GM20000 (cell line): ENCODE measurements around the gene ALG1.
"Not testable (repeated sequence)": the region's sequence is repeated elsewhere in the genome, so short reads cannot be mapped to it uniquely, and the experiment has no call there.

Experiments
- DNase-seq: peaks from one replicate; pipeline ENCODE4 v3.0.0; 2012; ENCODE audit warnings: low spot score
- TF ChIP-seq, protein P1 (sequence below): IDR thresholded peaks from 2 replicates; pipeline ENCODE4 v1.5.1; 2012; ENCODE audit warnings: mild to moderate bottlenecking, control low read depth; ENCODE audit errors: extremely low read depth, missing control alignments

The ALG1 gene

DNA sequence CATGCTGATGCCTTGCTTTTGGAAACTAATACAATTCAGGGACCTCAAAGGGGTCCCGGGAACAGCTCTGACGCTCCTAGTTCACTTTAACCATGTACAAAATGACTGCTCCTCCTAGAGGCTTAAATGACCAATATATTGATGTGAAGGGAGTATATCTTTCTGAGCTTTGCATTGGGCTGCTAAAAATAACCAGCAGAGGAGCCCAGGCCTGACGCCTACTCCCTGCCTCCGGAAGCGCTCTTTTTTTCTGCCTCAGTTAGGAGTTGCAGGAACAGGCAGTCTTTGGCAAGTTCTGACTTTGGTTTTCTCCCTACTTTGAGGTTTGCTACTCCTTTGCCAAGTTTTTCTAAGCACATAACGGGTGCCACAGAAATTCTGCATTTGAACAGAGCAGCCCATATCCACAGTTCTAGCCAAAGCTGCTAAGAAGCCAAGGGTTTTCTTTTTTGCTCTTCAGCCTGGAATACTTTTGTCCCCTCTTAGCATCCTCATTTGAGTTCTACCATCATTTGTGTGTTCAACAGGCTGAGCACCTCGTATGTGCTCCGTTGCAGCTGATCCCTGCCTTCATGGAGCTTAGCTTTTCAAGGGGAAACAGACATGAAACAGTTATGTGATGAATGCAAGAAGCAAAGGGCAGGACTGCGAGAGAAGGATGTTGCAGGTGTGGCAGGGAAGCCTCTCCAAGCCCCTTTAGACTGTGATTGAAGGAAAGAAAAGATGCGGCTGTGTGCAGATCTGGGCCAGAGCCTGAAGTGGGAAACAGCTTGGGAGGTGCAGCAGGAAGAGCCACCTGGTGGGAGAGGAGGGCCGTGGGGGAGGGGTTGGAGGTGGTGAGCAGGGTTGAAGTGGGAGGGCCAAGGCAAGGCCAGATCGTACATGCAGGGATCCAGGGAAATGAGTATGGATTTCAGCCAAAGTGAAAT lies 35.2 kb upstream of the ALG1 start:
- TF ChIP-seq, protein P1, sequence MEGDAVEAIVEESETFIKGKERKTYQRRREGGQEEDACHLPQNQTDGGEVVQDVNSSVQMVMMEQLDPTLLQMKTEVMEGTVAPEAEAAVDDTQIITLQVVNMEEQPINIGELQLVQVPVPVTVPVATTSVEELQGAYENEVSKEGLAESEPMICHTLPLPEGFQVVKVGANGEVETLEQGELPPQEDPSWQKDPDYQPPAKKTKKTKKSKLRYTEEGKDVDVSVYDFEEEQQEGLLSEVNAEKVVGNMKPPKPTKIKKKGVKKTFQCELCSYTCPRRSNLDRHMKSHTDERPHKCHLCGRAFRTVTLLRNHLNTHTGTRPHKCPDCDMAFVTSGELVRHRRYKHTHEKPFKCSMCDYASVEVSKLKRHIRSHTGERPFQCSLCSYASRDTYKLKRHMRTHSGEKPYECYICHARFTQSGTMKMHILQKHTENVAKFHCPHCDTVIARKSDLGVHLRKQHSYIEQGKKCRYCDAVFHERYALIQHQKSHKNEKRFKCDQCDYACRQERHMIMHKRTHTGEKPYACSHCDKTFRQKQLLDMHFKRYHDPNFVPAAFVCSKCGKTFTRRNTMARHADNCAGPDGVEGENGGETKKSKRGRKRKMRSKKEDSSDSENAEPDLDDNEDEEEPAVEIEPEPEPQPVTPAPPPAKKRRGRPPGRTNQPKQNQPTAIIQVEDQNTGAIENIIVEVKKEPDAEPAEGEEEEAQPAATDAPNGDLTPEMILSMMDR = no peak
- DNase-seq = no peak

GRCh38 chr16:5040451-5040850 lies 31.2 kb upstream of the ALG1 start:
- DNase-seq = no peak
- TF ChIP-seq, protein P1 = no peak

- DNase-seq = peak; percentile 67
- TF ChIP-seq, protein P1 = no peak
Measured at GRCh38 chr16:5041600-5042133, 30.0 kb upstream of the ALG1 start.

DNA sequence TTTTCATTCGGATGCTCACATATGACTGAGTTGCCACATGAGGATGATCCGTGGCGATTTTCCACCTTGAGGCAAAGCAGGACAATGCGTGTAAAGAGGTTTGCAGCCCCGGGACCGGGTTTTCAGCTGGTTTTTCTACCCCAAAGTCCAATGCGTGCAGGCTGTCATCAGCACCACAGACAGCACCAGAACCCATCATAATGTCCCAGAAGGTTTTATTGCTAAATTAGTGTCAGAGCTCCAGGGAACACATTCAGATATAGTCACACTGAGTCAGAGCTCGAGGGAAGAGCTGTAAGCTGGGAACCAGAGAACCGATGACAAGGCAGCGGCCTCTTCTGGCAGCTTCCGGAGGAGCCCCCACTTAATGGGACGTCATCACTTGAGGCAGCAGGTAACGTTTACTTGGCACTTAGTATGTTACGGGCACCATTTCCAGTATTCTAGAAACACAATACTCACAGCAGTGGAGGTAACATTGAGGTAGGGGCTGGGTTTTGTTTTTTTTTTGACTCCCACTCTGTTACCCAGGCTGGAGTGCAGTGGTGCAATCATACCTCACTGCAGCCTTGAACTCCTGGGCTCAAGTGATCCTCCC lies 29.0 kb upstream of the ALG1 start:
- DNase-seq = no peak
- TF ChIP-seq, protein P1 = no peak

GRCh38 chr16:5044011-5044540 lies 27.6 kb upstream of the ALG1 start:
- TF ChIP-seq, protein P1 = no peak
- DNase-seq = no peak

DNA sequence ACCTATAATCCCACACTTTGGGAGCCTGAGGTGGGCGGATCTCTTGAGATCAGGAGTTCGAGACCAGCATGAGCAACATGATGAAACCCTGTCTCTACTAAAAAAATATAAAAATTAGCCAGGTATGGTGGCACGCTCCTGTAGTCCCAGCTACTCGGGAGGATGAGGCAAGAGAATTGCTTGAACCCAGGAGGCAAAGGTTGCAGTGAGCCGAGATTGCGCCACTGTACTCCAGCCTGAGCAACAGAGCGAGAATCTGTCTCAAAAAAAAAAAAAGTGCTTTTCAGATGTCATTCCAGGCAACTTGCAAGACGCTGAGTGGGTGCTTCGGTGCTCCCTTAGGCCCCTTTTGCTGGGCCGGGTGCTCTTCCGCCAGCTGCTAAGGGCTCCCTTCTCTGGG lies 27.1 kb upstream of the ALG1 start:
- DNase-seq = not testable (repeated sequence)

GRCh38 chr16:5045499-5046115 lies 26.0 kb upstream of the ALG1 start:
- DNase-seq = no peak
- TF ChIP-seq, protein P1 = no peak
